GM23338 (cell line): ENCODE data around the gene TP53BP2.

ENCODE experiments used
- EZH2 ChIP-seq: fragments of 200-600 bp; sonication (generic); IDR thresholded peaks from one replicate; pipeline ENCODE4 v1.8.0; 2017; ENCODE audit warnings: antibody characterized with exemption, mild to moderate bottlenecking, low read depth; ENCODE audit not compliant: unreplicated experiment
- EZH2phosphoT487 ChIP-seq: fragments of 200-600 bp; sonication (generic); IDR thresholded peaks from one replicate; pipeline ENCODE4 v1.8.1; 2018; ENCODE audit warnings: antibody characterized with exemption; ENCODE audit not compliant: unreplicated experiment
- POLR2AphosphoS5 ChIP-seq: IDR thresholded peaks from 2 replicates; pipeline ENCODE4 v1.6.1; 2016; ENCODE audit warnings: antibody characterized with exemption, low read depth
- STAT1 ChIP-seq: IDR thresholded peaks from one replicate; pipeline ENCODE4 v1.6.1; 2016; ENCODE audit warnings: antibody characterized with exemption; ENCODE audit not compliant: unreplicated experiment
- TF ChIP-seq, protein P1 (sequence below), 2 experiments: fragments of 200-600 bp in 1 of 2; sonication (generic) in 1 of 2; conservative IDR thresholded peaks; 2 replicates each; pipeline versions ENCODE4 v1.5.1 to v1.6.1; 2016 to 2017; ENCODE audit warnings: antibody characterized with exemption in 2 of 2, low read depth in 2 of 2, mild to moderate bottlenecking in 2 of 2, moderate library complexity in 1 of 2
- TF ChIP-seq, protein P2 (sequence below): IDR thresholded peaks from one replicate; pipeline ENCODE4 v1.6.1; 2018; ENCODE audit warnings: antibody characterized with exemption; ENCODE audit not compliant: unreplicated experiment

DNA sequence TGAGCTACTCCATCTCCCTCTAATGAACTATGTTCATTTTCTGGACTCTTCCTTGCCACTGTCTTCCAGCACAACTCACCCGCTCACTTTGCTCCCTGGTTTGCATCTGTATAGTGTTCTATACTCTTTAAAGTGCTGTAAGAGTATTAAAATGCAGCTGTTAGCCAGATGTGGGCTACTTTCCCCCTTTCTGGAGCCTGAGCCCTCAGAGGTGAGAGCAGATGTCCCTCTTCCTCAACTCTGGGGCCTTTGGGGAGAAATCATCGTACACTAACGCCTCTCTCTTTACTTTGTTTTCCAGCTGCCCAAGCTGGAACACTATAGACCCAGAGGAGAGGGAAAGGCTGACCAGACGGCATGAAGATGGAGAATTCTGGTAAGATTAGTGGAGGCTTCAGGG is 94.1 kb downstream of the TP53BP2 start:
- TF ChIP-seq POLR2AphosphoS5 (no peak), EZH2 (no peak), STAT1 (no peak), EZH2phosphoT487 (no peak)
- TF ChIP-seq, protein P1, sequence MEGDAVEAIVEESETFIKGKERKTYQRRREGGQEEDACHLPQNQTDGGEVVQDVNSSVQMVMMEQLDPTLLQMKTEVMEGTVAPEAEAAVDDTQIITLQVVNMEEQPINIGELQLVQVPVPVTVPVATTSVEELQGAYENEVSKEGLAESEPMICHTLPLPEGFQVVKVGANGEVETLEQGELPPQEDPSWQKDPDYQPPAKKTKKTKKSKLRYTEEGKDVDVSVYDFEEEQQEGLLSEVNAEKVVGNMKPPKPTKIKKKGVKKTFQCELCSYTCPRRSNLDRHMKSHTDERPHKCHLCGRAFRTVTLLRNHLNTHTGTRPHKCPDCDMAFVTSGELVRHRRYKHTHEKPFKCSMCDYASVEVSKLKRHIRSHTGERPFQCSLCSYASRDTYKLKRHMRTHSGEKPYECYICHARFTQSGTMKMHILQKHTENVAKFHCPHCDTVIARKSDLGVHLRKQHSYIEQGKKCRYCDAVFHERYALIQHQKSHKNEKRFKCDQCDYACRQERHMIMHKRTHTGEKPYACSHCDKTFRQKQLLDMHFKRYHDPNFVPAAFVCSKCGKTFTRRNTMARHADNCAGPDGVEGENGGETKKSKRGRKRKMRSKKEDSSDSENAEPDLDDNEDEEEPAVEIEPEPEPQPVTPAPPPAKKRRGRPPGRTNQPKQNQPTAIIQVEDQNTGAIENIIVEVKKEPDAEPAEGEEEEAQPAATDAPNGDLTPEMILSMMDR (conservative IDR thresholded peaks at IDR 0.05; ENCODE audit: low read depth in 2 of 2) = no peak
- TF ChIP-seq, protein P2, sequence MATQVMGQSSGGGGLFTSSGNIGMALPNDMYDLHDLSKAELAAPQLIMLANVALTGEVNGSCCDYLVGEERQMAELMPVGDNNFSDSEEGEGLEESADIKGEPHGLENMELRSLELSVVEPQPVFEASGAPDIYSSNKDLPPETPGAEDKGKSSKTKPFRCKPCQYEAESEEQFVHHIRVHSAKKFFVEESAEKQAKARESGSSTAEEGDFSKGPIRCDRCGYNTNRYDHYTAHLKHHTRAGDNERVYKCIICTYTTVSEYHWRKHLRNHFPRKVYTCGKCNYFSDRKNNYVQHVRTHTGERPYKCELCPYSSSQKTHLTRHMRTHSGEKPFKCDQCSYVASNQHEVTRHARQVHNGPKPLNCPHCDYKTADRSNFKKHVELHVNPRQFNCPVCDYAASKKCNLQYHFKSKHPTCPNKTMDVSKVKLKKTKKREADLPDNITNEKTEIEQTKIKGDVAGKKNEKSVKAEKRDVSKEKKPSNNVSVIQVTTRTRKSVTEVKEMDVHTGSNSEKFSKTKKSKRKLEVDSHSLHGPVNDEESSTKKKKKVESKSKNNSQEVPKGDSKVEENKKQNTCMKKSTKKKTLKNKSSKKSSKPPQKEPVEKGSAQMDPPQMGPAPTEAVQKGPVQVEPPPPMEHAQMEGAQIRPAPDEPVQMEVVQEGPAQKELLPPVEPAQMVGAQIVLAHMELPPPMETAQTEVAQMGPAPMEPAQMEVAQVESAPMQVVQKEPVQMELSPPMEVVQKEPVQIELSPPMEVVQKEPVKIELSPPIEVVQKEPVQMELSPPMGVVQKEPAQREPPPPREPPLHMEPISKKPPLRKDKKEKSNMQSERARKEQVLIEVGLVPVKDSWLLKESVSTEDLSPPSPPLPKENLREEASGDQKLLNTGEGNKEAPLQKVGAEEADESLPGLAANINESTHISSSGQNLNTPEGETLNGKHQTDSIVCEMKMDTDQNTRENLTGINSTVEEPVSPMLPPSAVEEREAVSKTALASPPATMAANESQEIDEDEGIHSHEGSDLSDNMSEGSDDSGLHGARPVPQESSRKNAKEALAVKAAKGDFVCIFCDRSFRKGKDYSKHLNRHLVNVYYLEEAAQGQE = no peak
